HepG2 (cell line): ENCODE data around the gene NT5C2. TPM values are rescaled to one million over a fixed set of nuclear protein-coding genes. Genes with fewer than 3 reads are reported as not detected.

Experiments used
- DPF2 ChIP-seq: sonication (generic); formaldehyde crosslinking; IDR thresholded peaks from 2 replicates; pipeline ENCODE4 v1.4.0; 2020; ENCODE audit warnings: mild to moderate bottlenecking, low read depth, missing genetic modification reagents, borderline replicate concordance
- IKZF4 ChIP-seq: sonication (generic); formaldehyde crosslinking; IDR thresholded peaks from 2 replicates; pipeline ENCODE4 v1.5.1; 2020; ENCODE audit warnings: borderline replicate concordance, mild to moderate bottlenecking, low read depth, missing genetic modification reagents; ENCODE audit errors: not compliant biosample characterization
- KDM4B ChIP-seq: sonication (generic); formaldehyde crosslinking; IDR thresholded peaks from 2 replicates; pipeline ENCODE4 v1.4.0; 2020; ENCODE audit warnings: missing genetic modification reagents
- MEIS2 ChIP-seq: sonication (generic); formaldehyde crosslinking; IDR thresholded peaks from 2 replicates; pipeline ENCODE4 v1.9.0; 2021; ENCODE audit warnings: mild to moderate bottlenecking, missing genetic modification reagents
- MTF2 ChIP-seq: sonication (generic); formaldehyde crosslinking; IDR thresholded peaks from 2 replicates; pipeline ENCODE4 v1.5.0; 2020; ENCODE audit warnings: missing genetic modification reagents, borderline replicate concordance
- PCBP2 ChIP-seq: fragments of 200-400 bp; formaldehyde crosslinking; optimal IDR thresholded peaks from 2 replicates; pipeline ENCODE3; 2018; ENCODE audit warnings: low read length, low read depth; ENCODE audit not compliant: poor library complexity, severe bottlenecking
- RAD21 ChIP-seq: fragments of 450-650 bp; formaldehyde crosslinking; IDR thresholded peaks from 2 replicates; pipeline ENCODE4 v1.5.0; 2020; ENCODE audit warnings: mild to moderate bottlenecking
- RARA ChIP-seq: IDR thresholded peaks from 2 replicates; pipeline ENCODE4 v1.6.1; 2016; ENCODE audit warnings: missing genetic modification reagents, missing compliant biosample characterization
- RNF2 ChIP-seq: fragments of 450-650 bp; conservative IDR thresholded peaks from 2 replicates; pipeline ENCODE4 v1.6.1; 2016; ENCODE audit warnings: low read depth
- SALL1 ChIP-seq: sonication (generic); formaldehyde crosslinking; IDR thresholded peaks from 2 replicates; pipeline ENCODE4 v1.8.0; 2022; ENCODE audit warnings: mild to moderate bottlenecking, missing genetic modification reagents
- TP53 ChIP-seq: sonication (generic); formaldehyde crosslinking; conservative IDR thresholded peaks from 2 replicates; pipeline ENCODE4 v1.4.0; 2020; ENCODE audit warnings: missing genetic modification reagents
- YY1 ChIP-seq: IDR thresholded peaks from 2 replicates; pipeline ENCODE4 v1.6.1; 2011; ENCODE audit warnings: low read length, low read depth, moderate library complexity, mild to moderate bottlenecking; ENCODE audit not compliant: insufficient read depth, insufficient replicate concordance
- ZBTB14 ChIP-seq: sonication (generic); formaldehyde crosslinking; IDR thresholded peaks from 2 replicates; pipeline ENCODE4 v1.4.0; 2020; ENCODE audit warnings: missing genetic modification reagents
- ZNF496 ChIP-seq: sonication (generic); formaldehyde crosslinking; IDR thresholded peaks from 2 replicates; pipeline ENCODE4 v1.8.1; 2023; ENCODE audit warnings: mild to moderate bottlenecking, moderate library complexity, missing genetic modification reagents; ENCODE audit not compliant: insufficient replicate concordance
- ZNF646 ChIP-seq: sonication (generic); formaldehyde crosslinking; IDR thresholded peaks from 2 replicates; pipeline ENCODE4 v1.9.0; 2021; ENCODE audit warnings: mild to moderate bottlenecking, missing genetic modification reagents
- polyA plus RNA-seq, 8 experiments: library from polyadenylated mRNA; depleted of rRNA in 3 of 8; stranded (reverse) in 7 of 8; unstranded in 1 of 8; fragments of >200 nt; fragmentation: Illumina TruSeq in 4 of 8; extraction: Trizol in 4 of 8; gene quantifications; 2 replicates each; pipeline versions ENCODE4 v1.2.1 to v1.2.3, GENCODE V29; 2011 to 2016; ENCODE audit warnings: low read depth in 4 of 8, missing spikeins in 1 of 8, mixed read lengths in 1 of 8; ENCODE audit not compliant: insufficient read depth in 1 of 8
- total RNA-seq, 5 experiments: library from RNA; depleted of rRNA; stranded (reverse); fragments of >200 nt; fragmentation: Illumina TruSeq; extraction: Trizol; gene quantifications; 2 replicates each; pipeline ENCODE4 v1.2.3, GENCODE V29; 2016; ENCODE audit warnings: low read depth in 1 of 5
- TF ChIP-seq, protein P1 (sequence below): sonication (generic); formaldehyde crosslinking; IDR thresholded peaks from 2 replicates; pipeline ENCODE4 v1.5.0; 2020; ENCODE audit warnings: missing genetic modification reagents
- TF ChIP-seq, protein P2 (sequence below): sonication (generic); formaldehyde crosslinking; IDR thresholded peaks from 2 replicates; pipeline ENCODE4 v1.5.0; 2020; ENCODE audit warnings: mild to moderate bottlenecking, missing genetic modification reagents

Gene NT5C2
- total and polyA plus RNA-seq, 2 of the 13 experiments (the other 11 are each of a cell fraction or from before 2014, with no cell fraction given) = 40.6 to 55.2 TPM

DNA sequence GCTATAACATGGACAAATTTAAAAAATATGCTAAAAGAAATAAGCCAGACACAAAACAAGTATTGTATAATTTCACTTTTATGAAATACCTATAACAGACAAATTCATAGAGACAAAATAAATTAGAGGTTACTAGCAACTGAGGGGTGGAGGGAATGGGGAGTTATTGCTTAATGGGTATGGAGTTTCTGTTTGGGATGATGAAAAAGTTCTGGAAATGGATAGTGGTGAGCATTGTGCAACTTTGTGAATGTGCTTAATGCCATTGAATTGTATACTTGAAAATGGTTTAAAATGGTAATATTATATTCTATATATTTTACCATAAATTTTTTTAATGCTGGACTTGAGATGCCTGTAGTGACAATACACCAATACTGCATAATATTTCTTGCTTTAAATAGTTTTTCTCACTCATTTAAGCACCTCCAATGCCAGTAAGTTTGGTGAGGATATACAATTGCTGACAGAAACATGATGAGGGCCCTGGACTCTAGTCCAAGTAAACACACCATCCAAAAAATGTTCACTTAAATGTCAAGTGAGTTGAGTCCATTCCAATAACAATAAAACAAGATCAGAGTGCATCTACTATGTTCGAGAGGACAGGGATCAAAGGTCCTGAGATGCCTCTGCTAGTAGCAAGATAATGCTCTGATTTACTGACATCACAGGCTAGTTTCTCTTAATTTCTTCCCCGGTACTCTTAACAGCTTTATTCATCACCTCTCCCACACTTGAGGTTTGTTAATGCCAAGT, 71.9 kb downstream of the NT5C2 start (continued):
- TF ChIP-seq PCBP2 = no peak
- TF ChIP-seq MEIS2 (CRISPR knock-in tag) = peak; percentile 79; the same call in 1 of the 2 replicates
- no peak for TF ChIP-seq RAD21 (CRISPR knock-in tag)
- TF ChIP-seq ZNF496 (CRISPR knock-in tag) = no peak
- TF ChIP-seq, protein P1, sequence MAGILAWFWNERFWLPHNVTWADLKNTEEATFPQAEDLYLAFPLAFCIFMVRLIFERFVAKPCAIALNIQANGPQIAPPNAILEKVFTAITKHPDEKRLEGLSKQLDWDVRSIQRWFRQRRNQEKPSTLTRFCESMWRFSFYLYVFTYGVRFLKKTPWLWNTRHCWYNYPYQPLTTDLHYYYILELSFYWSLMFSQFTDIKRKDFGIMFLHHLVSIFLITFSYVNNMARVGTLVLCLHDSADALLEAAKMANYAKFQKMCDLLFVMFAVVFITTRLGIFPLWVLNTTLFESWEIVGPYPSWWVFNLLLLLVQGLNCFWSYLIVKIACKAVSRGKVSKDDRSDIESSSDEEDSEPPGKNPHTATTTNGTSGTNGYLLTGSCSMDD = no peak
- TF ChIP-seq SALL1 (CRISPR knock-in tag) = peak; percentile 62; the same call in 1 of the 2 replicates
- peak; percentile 40; the same call in 1 of the 2 replicates for TF ChIP-seq DPF2
- peak; percentile 56 for TF ChIP-seq RARA (CRISPR knock-in tag)
- no peak for TF ChIP-seq YY1
- TF ChIP-seq RNF2 = no peak
- TF ChIP-seq, protein P2, sequence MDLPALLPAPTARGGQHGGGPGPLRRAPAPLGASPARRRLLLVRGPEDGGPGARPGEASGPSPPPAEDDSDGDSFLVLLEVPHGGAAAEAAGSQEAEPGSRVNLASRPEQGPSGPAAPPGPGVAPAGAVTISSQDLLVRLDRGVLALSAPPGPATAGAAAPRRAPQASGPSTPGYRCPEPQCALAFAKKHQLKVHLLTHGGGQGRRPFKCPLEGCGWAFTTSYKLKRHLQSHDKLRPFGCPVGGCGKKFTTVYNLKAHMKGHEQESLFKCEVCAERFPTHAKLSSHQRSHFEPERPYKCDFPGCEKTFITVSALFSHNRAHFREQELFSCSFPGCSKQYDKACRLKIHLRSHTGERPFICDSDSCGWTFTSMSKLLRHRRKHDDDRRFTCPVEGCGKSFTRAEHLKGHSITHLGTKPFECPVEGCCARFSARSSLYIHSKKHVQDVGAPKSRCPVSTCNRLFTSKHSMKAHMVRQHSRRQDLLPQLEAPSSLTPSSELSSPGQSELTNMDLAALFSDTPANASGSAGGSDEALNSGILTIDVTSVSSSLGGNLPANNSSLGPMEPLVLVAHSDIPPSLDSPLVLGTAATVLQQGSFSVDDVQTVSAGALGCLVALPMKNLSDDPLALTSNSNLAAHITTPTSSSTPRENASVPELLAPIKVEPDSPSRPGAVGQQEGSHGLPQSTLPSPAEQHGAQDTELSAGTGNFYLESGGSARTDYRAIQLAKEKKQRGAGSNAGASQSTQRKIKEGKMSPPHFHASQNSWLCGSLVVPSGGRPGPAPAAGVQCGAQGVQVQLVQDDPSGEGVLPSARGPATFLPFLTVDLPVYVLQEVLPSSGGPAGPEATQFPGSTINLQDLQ (CRISPR knock-in tag) = no peak
- TF ChIP-seq IKZF4 = no peak
- no peak for TF ChIP-seq ZBTB14 (CRISPR knock-in tag)
- TF ChIP-seq TP53 (CRISPR knock-in tag) = no peak
- no peak for TF ChIP-seq KDM4B
- no peak for TF ChIP-seq MTF2 (CRISPR knock-in tag)
- TF ChIP-seq ZNF646 = no peak
